Stimulated activated CD8-positive, alpha-beta memory T cell treated with anti-CD3 and anti-CD28 coated beads, Interleukin-15, amount 100 ng/mL, for 48 hours (primary cell): Measurements from ENCODE around the gene PIK3C2G.

Experiments used
- DNase-seq, 2 donors: peaks; one replicate each; pipeline ENCODE4 v3.0.0-alpha.2; 2020; ENCODE audit warnings: low read depth in 2 of 2

PIK3C2G gene

GRCh38 chr12:18280728-18281127 lies 19.4 kb downstream of the PIK3C2G start:
- DNase-seq = no peak

GRCh38 chr12:18281941-18282340 lies 20.6 kb downstream of the PIK3C2G start:
- DNase-seq = no peak

GRCh38 chr12:18283831-18284230 lies 22.5 kb downstream of the PIK3C2G start:
- DNase-seq = no peak

- no peak for DNase-seq
Observed at GRCh38 chr12:18284386-18284785, 23.1 kb downstream of the PIK3C2G start.

GRCh38 chr12:18285161-18285560 lies 23.8 kb downstream of the PIK3C2G start:
- no peak for DNase-seq

GRCh38 chr12:18290386-18290785 lies 29.1 kb downstream of the PIK3C2G start:
- no peak for DNase-seq

- no peak for DNase-seq
Observed at GRCh38 chr12:18294889-18295288, 33.6 kb downstream of the PIK3C2G start.

GRCh38 chr12:18296201-18296908 lies 35.0 kb downstream of the PIK3C2G start:
- DNase-seq = no peak

GRCh38 chr12:18296909-18297280 lies 35.6 kb downstream of the PIK3C2G start:
- DNase-seq = no peak

- no peak for DNase-seq
Observed at GRCh38 chr12:18297902-18298301, 36.6 kb downstream of the PIK3C2G start.

- no peak for DNase-seq
Observed at GRCh38 chr12:18302809-18303430, 41.6 kb downstream of the PIK3C2G start.

GRCh38 chr12:18304609-18305008 lies 43.3 kb downstream of the PIK3C2G start:
- no peak for DNase-seq

- no peak for DNase-seq
Observed at GRCh38 chr12:18306311-18306710, 45.0 kb downstream of the PIK3C2G start.

GRCh38 chr12:18313306-18313705 lies 52.0 kb downstream of the PIK3C2G start:
- DNase-seq = no peak

- DNase-seq = no peak
Observed at GRCh38 chr12:18320036-18320617, 58.8 kb downstream of the PIK3C2G start.

- DNase-seq = no peak
Observed at GRCh38 chr12:18320976-18321375, 59.7 kb downstream of the PIK3C2G start.

- DNase-seq = no peak
Observed at GRCh38 chr12:18323159-18323558, 61.8 kb downstream of the PIK3C2G start.

GRCh38 chr12:18327036-18327435 lies 65.7 kb downstream of the PIK3C2G start:
- no peak for DNase-seq

- no peak for DNase-seq
Observed at GRCh38 chr12:18332173-18332572, 70.9 kb downstream of the PIK3C2G start.

- DNase-seq = no peak
Observed at GRCh38 chr12:18339633-18340032, 78.3 kb downstream of the PIK3C2G start.

GRCh38 chr12:18340186-18340585 lies 78.9 kb downstream of the PIK3C2G start:
- no peak for DNase-seq

GRCh38 chr12:18340786-18341185 lies 79.5 kb downstream of the PIK3C2G start:
- DNase-seq = no peak

- no peak for DNase-seq
Observed at GRCh38 chr12:18343708-18344107, 82.4 kb downstream of the PIK3C2G start.
